ENCODE results near the gene STOX2.
A peak's percentile ranks its signal among the peaks of the same experiment; 100 is the strongest.

STOX2 gene

DNA sequence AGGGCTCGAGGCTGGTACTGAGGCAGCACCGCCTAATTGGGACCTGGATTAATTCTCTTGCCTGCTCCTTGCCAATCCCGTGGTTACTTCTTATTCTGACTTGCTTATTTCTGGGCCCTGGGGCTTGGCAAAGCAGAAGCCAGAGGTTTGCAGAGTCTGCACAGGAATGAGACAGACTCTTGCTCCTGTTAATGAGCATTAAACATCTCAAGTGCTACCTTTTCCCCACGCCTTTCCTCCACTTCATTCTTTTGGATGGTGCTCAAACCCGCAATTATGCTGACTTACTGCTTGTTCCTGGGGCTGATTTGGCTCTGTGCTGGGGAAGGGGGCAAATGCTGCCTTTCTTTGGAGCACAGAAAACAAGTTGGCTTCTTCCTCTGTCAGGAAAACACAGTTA lies 16.5 kb upstream of the STOX2 start:
- DNase-seq (ENCODE audit: low spot score), result no peak

DNA sequence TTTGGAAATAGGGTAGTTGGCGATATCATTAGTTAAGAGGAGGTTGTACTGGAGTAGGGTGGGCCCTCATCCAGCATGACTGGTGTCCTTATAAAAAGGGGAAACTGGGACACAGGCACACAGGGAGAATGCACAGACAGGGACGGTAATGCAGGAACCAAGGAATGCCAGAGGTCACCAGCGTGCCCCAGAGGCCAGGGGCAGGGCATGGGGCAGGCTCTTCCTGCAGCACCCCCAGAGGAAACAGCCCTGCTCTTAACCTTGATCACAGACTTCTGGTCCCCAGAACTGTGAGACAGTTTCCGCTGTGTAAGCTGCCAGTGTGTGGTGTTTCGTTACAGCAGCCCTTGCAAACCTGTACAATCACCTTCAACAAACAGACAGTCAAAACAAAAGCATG lies 15.9 kb upstream of the STOX2 start:
- DNase-seq (ENCODE audit: low spot score), result no peak

DNA sequence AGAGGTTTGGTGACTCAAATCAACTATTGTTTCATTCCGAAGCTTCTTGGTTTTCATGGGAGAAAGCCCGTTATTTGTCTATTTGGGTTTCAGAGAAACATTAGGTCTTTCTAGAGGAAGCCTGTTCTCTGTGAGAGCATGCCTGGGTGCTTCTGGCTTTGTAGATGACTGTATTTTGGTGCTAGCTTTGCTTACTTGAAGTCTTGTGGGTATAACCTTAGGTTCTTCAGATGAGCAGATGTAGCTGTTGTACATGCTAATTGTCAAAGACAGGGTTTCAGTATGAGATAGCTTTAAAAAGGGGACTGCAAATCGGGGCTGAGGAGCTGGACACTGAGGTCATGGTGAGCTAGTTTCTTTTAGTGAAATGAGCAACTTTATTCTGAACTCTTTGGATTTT lies 7.9 kb upstream of the STOX2 start:
- no peak for DNase-seq (ENCODE audit: low spot score)

DNA sequence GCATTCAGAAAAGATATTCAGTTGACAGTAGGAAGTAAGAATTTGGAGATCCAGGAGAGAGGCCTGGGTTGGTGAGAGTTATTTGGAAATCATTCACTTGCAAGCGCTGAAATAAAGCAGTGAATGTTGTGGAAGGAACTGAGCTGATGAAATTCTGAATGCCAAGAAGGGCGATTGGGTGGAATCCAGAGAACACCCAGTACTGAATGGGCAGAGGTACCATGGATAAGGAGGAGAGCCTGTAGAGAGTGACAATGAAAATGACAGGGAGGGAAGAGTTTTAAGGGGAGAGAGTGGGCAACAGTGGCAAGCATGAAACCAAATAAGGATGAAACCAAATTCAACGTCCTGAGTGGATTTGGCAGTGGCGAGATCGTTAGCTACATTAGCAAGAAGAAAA lies 6.7 kb upstream of the STOX2 start:
- no peak for DNase-seq (ENCODE audit: low spot score)

DNA sequence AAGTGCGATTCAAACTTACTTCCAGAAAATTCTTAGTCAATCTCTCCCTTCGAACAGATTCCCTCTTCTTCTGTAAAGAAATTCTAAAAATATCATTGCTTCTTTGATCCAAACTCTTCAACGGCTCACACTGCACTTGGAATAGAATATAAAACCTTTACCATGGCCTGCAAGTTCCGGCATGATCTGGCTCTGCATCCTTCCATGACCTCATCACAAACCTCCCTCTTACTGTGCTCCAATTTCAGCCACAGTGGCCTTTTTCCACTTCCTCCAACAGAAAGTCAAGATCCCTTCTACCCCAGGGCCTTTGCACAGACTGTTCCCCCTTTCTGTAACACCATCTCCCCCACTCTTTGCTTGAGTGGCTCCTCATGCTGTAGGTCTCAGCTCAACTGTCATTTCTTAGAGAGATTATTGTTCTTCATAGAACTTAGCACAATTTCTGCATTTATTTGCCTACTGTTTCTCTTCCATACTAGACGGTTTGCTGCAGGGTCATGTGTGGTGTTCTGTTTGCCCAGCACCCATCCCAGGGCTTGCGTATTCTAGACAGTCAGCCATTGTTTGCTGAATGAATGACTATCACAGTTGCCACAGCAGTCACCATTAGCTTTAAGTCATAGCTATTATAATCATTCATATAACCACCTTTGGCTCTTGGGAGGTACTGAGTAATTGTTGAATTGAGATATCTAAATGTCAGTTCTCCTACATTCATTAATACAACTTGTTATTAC lies 1.9 kb upstream of the STOX2 start:
- DNase-seq (ENCODE audit: low spot score), result peak; percentile 81

DNA sequence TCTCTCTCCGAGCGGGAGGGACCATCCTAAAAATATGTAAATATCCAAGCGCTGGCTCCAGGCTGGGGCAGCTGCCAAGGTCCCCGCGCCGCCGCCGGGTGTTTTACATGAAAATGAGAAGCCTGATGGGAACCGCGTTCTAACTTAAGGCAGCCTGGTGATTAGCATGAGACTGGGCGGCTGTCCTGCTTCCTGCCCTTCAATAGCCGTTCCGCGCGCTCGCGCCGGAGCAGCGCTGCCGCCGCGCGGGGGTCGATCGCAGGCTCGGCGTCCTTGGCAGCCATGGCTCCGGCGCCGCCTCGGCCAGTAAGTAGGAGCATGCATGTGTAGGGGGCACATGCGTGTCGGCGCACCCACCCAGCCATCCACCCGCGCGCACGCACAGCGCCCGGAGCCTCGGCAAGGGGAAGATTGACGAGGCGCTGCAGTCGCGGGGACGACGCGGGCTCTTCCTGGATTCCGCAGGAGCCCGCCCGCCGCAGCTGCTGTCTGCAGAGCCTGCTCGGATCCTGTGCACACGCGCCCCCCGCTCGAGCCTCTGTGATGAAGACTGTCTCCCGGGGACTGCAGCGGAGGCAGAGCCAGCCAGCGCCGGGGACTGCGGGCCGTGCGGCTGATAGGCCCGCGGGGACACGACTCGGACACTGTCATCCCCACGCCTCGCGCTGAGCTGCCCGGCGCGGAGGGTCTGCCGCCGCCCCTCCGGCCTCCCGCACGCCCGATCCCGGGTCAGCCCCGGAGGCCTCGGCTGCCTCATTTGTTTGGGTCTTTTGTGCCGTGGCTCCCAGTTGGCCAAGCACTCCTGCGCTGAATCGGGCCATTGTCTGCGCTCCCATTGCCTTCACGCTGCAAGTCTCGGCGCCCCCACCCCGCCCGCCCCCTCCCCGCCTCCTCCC lies 734 bp downstream of the STOX2 start:
- DNase-seq (ENCODE audit: low spot score), result peak; percentile 33

DNA sequence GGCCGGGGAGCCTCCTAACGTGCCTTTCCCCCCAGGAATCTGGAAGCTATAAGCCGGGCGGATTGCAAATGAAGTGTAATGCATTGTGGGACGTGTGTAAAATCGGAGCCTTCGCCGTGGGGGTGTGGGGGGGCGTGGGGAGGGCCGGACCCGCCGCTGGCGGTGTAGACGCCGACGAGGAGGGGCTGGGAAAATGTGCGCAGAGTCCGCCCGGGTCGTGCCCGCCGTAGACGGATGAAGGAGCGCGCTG lies 1.3 kb downstream of the STOX2 start:
- no peak for DNase-seq (ENCODE audit: low spot score)

DNA sequence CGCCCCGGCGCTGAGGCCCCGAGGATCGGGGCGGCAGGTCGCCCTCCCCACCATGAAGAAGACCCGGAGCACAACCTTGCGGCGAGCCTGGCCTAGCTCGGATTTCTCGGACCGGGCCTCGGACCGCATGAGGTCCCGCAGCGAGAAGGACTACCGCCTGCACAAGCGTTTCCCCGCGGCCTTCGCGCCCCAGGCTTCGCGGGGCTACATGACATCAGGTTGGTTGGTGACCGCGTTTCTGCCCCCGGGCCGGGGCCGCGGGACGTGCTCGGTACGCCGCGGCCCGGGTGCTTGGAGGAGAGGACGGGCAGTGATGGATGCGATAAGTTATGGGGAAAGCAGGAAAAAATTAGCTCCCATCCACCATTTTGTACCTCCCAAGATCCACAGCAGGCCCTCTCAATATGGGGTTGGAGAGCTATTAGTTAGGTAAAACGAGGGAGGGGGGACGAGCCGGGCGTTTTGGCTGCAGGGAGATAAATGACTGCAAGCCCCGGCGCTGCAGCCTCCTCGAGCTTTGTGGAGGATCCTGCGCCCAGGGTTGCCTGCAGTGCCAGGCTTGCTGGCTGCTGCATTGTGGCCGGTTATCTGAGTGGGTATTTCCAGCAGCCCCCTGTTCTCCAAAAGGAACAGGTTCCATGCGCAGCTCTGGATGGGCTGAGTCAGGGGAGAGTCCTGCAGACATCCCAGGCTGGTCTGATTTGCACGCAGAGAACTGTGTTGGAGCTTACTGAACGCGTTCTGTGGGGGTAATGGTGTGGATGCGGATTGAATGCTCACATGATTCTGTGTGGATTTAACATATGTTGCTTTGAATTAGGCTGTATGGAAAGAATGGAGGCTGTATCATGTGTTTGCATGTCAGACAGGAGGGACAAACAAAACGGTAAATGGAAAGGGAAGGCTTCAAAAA lies 1.9 kb downstream of the STOX2 start:
- DNase-seq (ENCODE audit: low spot score), result no peak

DNA sequence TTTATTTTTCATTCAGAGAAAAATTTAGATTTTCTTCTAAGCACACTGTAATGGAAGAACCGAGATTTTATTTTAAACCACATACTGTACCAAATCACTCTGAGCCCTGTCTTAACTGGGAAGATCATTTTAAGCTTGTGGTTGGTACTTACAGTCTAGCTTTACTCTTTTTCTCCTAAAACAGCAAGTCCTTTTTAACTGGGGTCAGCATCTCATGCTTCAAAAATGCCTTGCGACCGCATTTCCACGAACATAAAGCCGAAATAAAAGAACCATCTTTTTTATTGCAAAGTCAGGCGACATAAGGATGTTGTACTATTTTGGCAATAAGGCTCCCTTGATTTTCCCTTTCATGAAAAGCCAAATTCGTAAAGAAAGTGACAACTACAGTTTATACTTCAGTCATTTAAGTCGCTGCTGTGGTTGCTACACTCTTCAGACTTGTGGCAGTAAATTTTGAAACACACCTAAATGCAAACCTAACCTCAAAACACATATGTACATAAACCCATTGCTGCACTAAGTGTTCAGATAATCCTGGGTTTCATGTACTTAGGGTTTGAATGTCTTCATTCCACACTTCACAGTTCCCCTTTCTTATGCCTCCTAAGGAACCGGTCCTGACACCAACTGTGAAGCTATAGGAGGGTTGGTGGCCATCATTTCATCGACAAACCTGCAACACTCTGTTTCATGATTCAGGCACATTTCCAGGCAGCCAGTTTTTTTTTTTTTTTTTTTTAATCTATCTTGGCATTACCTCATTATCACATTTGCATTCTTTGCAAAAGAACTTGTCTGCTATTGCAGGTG lies 3.0 kb downstream of the STOX2 start:
- DNase-seq (ENCODE audit: low spot score), result no peak

DNA sequence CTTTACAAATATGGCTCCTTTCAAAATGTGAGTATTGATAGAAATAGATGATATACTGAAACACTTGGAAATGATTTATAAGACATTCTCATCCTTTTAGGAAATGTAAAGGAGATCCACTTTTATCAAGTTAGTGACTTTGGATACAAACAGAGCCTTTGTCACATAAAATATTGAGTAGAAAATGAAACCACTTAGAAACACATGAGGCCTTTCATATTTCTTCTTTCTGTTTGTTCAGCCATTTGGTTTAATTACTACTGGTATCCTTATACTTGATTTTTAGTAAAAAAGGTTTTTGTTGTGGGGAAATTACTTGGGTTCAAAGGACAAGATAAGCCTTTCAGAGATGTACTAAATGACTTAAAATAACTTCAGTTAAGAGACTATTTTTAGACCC lies 4.1 kb downstream of the STOX2 start:
- peak; percentile 82 for DNase-seq (ENCODE audit: low spot score)

DNA sequence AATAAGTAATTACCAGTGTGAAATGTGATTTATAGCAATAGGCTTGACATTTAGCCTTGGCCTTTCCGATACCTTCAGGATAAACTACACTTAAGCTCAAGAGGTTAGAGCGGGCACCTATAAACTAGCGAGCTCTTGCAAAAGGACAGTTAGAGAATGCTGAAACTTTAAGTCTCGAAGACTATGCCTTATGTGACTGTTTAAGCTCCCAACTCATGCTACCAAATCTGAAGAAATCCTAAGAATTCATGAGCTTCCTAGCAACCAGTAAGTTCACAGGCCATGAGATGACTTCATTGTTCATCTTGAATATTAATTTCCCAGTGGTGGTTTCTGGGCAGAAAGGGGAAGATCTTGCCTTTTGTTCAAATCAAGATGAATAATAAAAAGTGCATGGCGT lies 4.7 kb downstream of the STOX2 start:
- DNase-seq (ENCODE audit: low spot score), result peak; percentile 28

DNA sequence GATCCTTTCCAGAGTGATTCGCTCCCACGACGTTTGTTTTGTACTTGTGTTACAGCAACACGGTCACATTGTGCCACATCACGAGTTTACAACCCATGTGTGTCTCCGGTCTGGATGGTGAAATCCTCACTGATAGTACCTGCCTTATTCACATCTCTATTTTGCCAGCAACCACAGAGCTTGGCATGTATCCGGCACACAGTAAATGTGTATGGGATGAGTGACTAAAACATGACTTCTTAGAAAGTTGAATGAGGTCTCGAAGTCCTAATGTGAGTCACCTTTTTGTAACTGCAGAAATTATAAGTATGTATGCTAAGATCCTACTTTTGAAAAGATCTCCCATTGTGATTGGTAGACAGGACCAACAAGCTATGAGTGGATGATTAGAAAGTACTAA lies 7.5 kb downstream of the STOX2 start:
- DNase-seq (ENCODE audit: low spot score), result no peak

DNA sequence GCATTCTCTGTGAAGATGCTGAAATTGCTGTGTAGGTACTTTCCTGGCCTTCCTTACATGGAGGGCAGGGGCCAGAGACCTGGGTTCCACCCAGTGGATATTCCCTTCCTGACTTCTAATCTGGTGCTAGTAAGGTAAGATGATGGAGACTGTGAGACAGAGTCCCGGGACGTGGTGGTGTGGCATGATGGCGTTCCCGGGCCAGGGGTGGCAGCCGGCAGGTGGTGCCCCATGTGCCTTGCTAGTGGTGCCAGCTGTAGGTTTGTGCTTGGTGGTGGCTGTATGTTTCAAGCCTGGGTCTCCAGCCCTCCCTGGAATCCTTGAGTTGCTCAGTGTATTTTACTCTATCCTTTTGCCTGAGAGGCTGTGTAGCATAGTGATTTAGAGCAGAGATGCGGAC lies 10.9 kb downstream of the STOX2 start:
- no peak for DNase-seq (ENCODE audit: low spot score)

DNA sequence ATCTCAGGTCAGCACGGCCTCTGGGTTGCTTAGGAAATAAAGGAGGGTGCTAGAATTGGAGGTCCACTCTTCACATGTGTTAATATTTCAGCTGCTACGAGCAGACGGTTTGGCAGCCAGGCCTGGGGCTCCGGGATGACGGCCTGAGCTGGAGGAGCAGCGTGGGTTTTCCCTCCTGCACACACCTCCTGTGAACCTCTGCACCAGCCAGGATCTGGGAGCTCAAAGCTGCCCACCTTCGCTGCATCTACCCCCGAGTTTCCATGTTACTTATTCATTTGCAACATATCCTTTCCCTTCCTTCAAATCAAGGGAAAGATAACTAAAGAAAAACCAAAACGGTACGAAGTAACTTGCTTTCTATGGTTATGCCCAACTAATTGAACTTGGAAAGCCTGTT lies 13.6 kb downstream of the STOX2 start:
- no peak for DNase-seq (ENCODE audit: low spot score)

DNA sequence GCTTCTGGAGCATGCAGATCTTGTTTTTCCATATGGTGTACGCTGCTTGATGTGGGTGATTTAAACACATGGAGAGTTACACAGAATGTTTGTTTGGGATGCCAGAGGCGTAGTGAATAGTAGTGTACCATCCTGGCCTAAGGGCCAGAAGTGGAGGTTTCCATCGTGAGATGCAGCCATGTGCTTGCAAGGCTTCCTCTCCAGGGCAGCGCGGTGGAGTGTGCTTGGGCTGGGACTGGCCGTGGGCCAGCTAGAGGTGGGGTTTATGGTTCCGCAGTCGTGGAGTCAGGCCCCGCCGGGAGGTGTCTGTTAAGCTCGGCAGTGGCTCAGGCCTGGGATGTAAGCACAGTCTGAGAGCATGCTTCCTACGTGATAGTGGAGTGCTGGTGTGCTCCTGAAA lies 14.0 kb downstream of the STOX2 start:
- DNase-seq (ENCODE audit: low spot score), result no peak

DNA sequence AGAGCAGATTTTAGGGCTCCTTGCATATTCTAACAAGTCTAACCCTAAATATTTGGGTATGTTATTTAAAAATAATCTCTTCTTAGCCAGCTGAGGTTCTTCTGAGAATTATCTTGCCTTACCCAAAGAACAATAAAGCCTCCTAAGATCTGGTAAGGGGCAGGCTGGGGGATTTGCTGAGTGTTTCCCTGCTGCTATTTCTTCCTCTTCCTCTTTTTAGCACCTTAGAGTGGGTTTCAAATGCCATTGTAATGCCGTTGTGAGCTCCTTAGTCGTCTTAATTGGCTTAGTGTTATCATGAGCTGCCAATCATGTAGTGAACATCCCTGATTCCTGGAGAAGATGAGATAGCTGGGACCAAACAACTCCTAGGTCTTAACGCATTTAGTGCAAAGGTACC lies 15.4 kb downstream of the STOX2 start:
- DNase-seq (ENCODE audit: low spot score), result no peak

DNA sequence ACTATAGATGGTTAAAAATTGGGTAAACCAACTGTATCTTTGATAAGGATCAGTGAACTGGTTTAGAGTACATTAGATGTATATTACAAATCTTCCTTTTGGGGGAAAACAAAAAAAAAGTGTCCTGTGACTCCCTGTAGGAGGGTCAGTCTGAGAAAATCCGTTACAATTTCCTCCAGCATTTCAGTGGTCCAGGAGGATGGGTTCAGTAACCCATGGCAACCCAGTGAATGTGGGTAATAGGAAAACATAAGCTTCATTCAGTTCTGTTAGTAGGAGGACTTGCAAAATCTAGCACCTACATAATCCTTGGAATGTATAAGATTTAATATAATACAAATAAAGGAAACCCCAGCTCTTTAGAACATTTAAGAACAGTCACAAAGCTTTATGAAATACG lies 16.2 kb downstream of the STOX2 start:
- DNase-seq (ENCODE audit: low spot score), result no peak

DNA sequence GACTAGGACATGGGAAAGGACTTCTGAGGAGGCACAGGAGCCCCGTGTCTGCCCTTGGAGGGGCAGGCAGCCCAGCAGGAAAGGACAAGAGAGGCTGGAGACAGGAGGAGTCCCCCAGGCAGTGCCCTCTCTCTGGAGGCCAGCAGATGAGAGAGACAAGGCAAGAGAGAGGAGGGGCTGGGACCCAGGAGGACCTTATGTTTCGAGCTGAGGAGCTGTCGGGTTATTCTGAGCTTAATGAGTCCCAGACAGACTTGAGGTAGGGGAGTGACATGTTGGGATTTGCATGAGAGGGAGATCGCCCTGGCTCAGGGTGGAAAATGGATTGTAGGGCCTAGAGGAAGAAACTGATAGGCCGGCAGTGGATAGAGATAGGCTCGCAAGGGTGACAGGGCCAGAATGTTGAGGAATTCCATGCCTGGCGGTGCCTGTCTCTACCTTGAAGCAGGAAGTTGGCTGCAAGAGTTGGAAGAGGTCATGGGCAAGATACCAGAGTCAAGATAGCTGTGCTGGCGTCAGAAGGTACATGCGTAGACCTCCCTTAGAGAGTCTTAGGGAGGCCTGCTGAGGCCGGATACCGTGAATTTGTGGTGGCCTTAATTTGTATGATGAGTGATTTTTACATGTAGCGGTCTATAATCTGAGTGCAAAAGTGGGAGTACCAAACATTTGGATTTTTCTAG lies 19.4 kb downstream of the STOX2 start:
- no peak for DNase-seq (ENCODE audit: low spot score)

DNA sequence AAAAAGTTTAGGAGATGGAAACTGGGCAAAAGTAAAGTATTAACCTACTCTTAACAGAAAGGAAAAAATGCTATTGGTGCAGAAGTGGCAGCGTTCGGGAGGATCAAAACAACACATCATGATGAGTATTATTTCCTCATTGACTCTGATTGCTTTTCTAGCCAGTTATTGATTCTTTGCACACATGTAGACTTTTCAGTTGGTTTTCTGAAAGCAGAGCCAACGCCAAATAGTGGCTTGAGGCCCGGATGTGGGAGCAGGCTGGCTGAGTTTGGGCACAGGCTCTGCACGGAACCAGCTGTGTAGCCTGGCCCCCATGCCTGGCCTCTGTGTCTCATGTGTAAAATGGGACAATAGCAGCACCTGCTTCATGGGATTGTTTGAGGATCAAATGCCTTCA lies 21.8 kb downstream of the STOX2 start:
- no peak for DNase-seq (ENCODE audit: low spot score)

DNA sequence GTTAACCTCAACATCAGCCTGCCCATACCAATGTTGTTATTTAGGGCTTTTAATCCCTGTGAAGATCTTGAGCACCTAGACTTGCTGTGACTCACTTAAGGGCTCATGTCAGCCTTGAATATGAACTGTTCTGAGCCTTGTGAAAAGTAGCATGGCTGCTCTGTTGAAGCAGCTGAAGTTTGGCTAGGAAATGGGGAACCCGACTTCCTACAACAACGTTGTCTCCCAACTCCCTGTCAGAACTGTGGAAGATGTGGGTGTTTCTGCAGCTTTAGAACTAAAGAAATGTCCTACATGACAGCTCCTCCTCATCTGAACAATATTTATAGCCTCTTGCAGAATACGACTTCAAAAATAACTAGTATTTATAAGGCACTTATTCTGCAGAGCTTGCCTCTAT lies 27.5 kb downstream of the STOX2 start:
- DNase-seq (ENCODE audit: low spot score), result no peak

DNA sequence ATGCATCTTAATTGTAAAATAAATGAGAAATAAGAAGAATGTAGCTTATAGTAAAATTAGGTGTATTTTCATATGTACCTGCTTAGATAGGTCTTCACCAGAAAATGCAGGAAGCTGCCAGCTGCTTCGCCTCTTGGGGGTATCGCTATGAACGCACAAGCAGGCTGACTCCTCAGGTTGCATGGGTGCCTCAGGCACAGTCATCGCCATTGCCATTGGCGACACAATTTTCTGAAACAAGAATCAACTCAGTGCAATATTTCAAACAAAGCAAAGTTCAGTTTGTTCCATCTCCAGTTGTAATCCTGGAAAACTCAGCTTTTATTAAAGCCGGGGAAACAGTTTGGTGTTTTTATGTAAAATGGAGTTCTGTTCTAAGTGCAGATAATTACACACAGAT lies 29.7 kb downstream of the STOX2 start:
- no peak for DNase-seq (ENCODE audit: low spot score)

Measured in COLO829 (cell line).